Endothelial cell of umbilical vein (primary cell): ENCODE results near the gene GSTK1. TPM values are rescaled to one million over a fixed set of nuclear protein-coding genes. Genes with fewer than 3 reads are reported as not detected.

Experiments
- BruUV-seq: library from RNA; stranded (reverse); fragments of 400-500 nt; replicated peaks from 2 replicates; lab custom pipeline; 2021; lab: Mats Ljungman, UMichigan
- CTCF ChIA-PET: fragments of 300-600, 350-600 bp; sonication (Branson Sonifier 250); formaldehyde crosslinking; loops from one replicate; lab custom pipeline; 2021; ENCODE audit warnings: antibody characterized with exemption, inconsistent platforms; lab: Charles Lee
- POLR2A ChIA-PET: fragments of 300-600, 350-600 bp; sonication (Branson Sonifier 250); formaldehyde crosslinking; loops from one replicate; lab custom pipeline; 2021; ENCODE audit warnings: antibody characterized with exemption, inconsistent platforms; lab: Charles Lee
- DNase-seq: peaks from one replicate; pipeline ENCODE4 v3.0.0-alpha.2; 2011; ENCODE audit warnings: low read depth, low spot score
- FAIRE-seq: peaks from 2 replicates; lab custom pipeline; 2011; peaks lifted over from hg19 to GRCh38; lab: Jason Lieb, UNC
- H2AFZ ChIP-seq: 2 replicates; pipeline ENCODE4 v1.6.0; 2012; ENCODE audit warnings: low read depth, low read length, control low read depth, inconsistent platforms
- H3K27ac ChIP-seq: 2 replicates; pipeline ENCODE4 v1.5.1; 2011; ENCODE audit warnings: low read depth, mild to moderate bottlenecking, control low read depth, low read length, moderate library complexity; ENCODE audit not compliant: insufficient read depth
- H3K27me3 ChIP-seq, 2 experiments: 2 replicates each; pipeline versions ENCODE4 v1.6.0 to v1.6.1; 2011; ENCODE audit warnings: low read length in 2 of 2, mixed read lengths in 1 of 2; ENCODE audit not compliant: control insufficient read depth in 2 of 2, insufficient read depth in 2 of 2
- H3K36me3 ChIP-seq, 2 experiments: 2 replicates in 1 of 2; 3 replicates in 1 of 2; pipeline ENCODE4 v1.5.1; 2011; ENCODE audit warnings: low read length in 2 of 2, mild to moderate bottlenecking in 1 of 2, moderate library complexity in 1 of 2; ENCODE audit not compliant: control insufficient read depth in 2 of 2, insufficient read depth in 2 of 2; ENCODE audit errors: extremely low read depth in 1 of 2
- H3K4me1 ChIP-seq: 3 replicates; pipeline ENCODE4 v1.5.1; 2011; ENCODE audit warnings: mild to moderate bottlenecking, low read length; ENCODE audit not compliant: control insufficient read depth, insufficient read depth; ENCODE audit errors: extremely low read depth
- H3K4me2 ChIP-seq: 2 replicates; pipeline ENCODE4 v1.6.1; 2011; ENCODE audit warnings: low read length, control low read depth, mixed read lengths; ENCODE audit not compliant: insufficient read depth
- H3K4me3 ChIP-seq, 3 experiments: fragments of 200-600 bp in 1 of 3; sonication (generic), shearing (Covaris generic) in 1 of 3; replicated peaks in 1 of 3; 2 replicates each; pipeline ENCODE4 v1.5.1; 2011 to 2016; ENCODE audit warnings: control low read depth in 3 of 3, low read length in 3 of 3, mild to moderate bottlenecking in 2 of 3, inconsistent platforms in 1 of 3, low read depth in 1 of 3, moderate library complexity in 1 of 3; ENCODE audit not compliant: insufficient read depth in 1 of 3
- H3K79me2 ChIP-seq: 2 replicates; pipeline ENCODE4 v1.6.0; 2012; ENCODE audit warnings: low read length, inconsistent platforms; ENCODE audit not compliant: control insufficient read depth, insufficient read depth
- H3K9ac ChIP-seq: replicated peaks from 2 replicates; pipeline ENCODE3; 2011; ENCODE audit warnings: low read length, control low read depth; ENCODE audit not compliant: insufficient read depth; ENCODE audit errors: extremely low read depth
- H3K9me1 ChIP-seq: replicated peaks from 3 replicates; pipeline ENCODE4 v1.6.0; 2011; ENCODE audit warnings: mild to moderate bottlenecking, low read length; ENCODE audit not compliant: control insufficient read depth, insufficient read depth; ENCODE audit errors: extremely low read depth
- H3K9me3 ChIP-seq: replicated peaks from 2 replicates; pipeline ENCODE4 v1.5.1; 2012; ENCODE audit warnings: low read length, inconsistent platforms; ENCODE audit not compliant: control insufficient read depth, insufficient read depth
- H4K20me1 ChIP-seq: replicated peaks from 2 replicates; pipeline ENCODE3; 2011; ENCODE audit warnings: mild to moderate bottlenecking, low read length; ENCODE audit not compliant: control insufficient read depth, insufficient read depth; ENCODE audit errors: extremely low read depth
- CTCF ChIP-seq, 2 donors: IDR thresholded peaks; 1 replicate in 1 of 2; 2 replicates in 1 of 2; pipeline ENCODE4 v1.5.1; 2011; ENCODE audit warnings: low read length in 2 of 2, mild to moderate bottlenecking in 2 of 2, moderate library complexity in 2 of 2, control low read depth in 1 of 2, inconsistent platforms in 1 of 2, low read depth in 1 of 2; ENCODE audit not compliant: insufficient read depth in 1 of 2; ENCODE audit errors: extremely low read depth in 1 of 2
- EZH2 ChIP-seq: IDR thresholded peaks from 2 replicates; pipeline ENCODE4 v1.6.1; 2012; ENCODE audit warnings: borderline replicate concordance, low read depth, mild to moderate bottlenecking, moderate library complexity, low read length, inconsistent platforms; ENCODE audit not compliant: severe bottlenecking
- FOS ChIP-seq: IDR thresholded peaks from 2 replicates; pipeline ENCODE4 v1.6.1; 2011; ENCODE audit warnings: mild to moderate bottlenecking, low read length, moderate library complexity, borderline replicate concordance; ENCODE audit not compliant: insufficient read depth
- GATA2 ChIP-seq: IDR thresholded peaks from 2 replicates; pipeline ENCODE4 v1.7.0; 2011; ENCODE audit warnings: low read depth, mild to moderate bottlenecking, moderate library complexity, mixed read lengths, low read length; ENCODE audit not compliant: insufficient read length, insufficient read depth
- MYC ChIP-seq: IDR thresholded peaks from one replicate; pipeline ENCODE4 v1.6.1; 2011; ENCODE audit warnings: mild to moderate bottlenecking, low read depth, low read length
- POLR2A ChIP-seq: IDR thresholded peaks from 2 replicates; pipeline ENCODE4 v1.6.1; 2012; ENCODE audit warnings: low read depth, mild to moderate bottlenecking, control low read depth, low read length
- POLR2AphosphoS5 ChIP-seq: IDR thresholded peaks from 2 replicates; pipeline ENCODE4 v1.6.1; 2012; ENCODE audit warnings: low read depth, mild to moderate bottlenecking, control low read depth, low read length, moderate library complexity; ENCODE audit not compliant: insufficient read depth
- dilution Hi-C: fragments of 300-500 bp; cut with MboI; formaldehyde crosslinking; loops from one replicate; pipeline ENCODE4 v1.15.0; 2019; ENCODE audit warnings: low sequenced_read_pairs; ENCODE audit not compliant: extremely low pct_ligation_motif_present
- intact Hi-C: fragments of 100-400 bp; cut with micrococcal nuclease; formaldehyde crosslinking; loops from one replicate; pipeline ENCODE4 v1.10.0; 2022
- polyA plus RNA-seq, 4 experiments: library from polyadenylated mRNA; depleted of rRNA in 3 of 4; stranded (reverse) in 3 of 4; unstranded in 1 of 4; fragments of >200 nt; gene quantifications; 2 replicates each; pipeline versions ENCODE4 v1.2.1 to v1.2.3, GENCODE V29; 2011 to 2012; ENCODE audit warnings: missing spikeins in 1 of 4
- total RNA-seq: library from RNA; stranded (reverse); gene quantifications from 2 replicates; pipeline ENCODE4 v1.2.3, GENCODE V29; 2021

The GSTK1 gene
- total and polyA plus RNA-seq, 2 donors (not counting 3 experiments of a cell fraction or from before 2014, with no cell fraction given): 119 to 132 TPM

- ChIA-PET CTCF (interaction anchor here (0.8 to 1.3 kb wide), 3 partner anchors 13 to 61 kb away, joined by 3 to 5 read pairs (median 3); partner anchors contain the start of gene CASP2), POLR2A (interaction anchor here (1.0 to 1.4 kb wide), 2 partner anchors 79 to 81 kb away, joined by 4 read pairs; no protein-coding TSS in a partner anchor)
- H2AFZ ChIP-seq: no peak overlapping the region
- TF ChIP-seq GATA2: no peak
- TF ChIP-seq EZH2: no peak
- no peak for TF ChIP-seq POLR2AphosphoS5
- TF ChIP-seq FOS: no peak
- no peak for TF ChIP-seq POLR2A
- no peak for TF ChIP-seq MYC
- TF ChIP-seq CTCF (IDR thresholded peaks at IDR 0.05; ENCODE audit: extremely low read depth in 1 of 2, insufficient read depth in 1 of 2, low read depth in 1 of 2, low read length in 2 of 2): no peak
- no peaks in the 10 kb centered on the region for H3K9me1 ChIP-seq
- H3K4me1 ChIP-seq: peaks cover 10% of the 10 kb centered on the region
- H3K4me2 ChIP-seq: no peak overlapping the region
- DNase-seq (no peak), FAIRE-seq (no peak)
- BruUV-seq: no TSS peak
- no peaks in the 10 kb centered on the region for H4K20me1 ChIP-seq
- peaks cover 14% of the 10 kb centered on the region for H3K79me2 ChIP-seq
- peaks cover 33 to 61% of the 10 kb centered on the region in 2 experiments for H3K36me3 ChIP-seq
- H3K9me3 ChIP-seq: no peaks in the 10 kb centered on the region
- H3K27me3 ChIP-seq: no peaks in the 10 kb centered on the region
- no peak overlapping the region for H3K4me3 ChIP-seq
- dilution Hi-C loops: no loop called here
- no peak overlapping the region for H3K9ac ChIP-seq
- intact Hi-C loops: loop anchor here (1.0 kb wide), 1 partner anchor 61 kb away; no protein-coding TSS in a partner anchor
- H3K27ac ChIP-seq: no peak overlapping the region
Observed at GRCh38 chr7:143300959-143301935, 38.0 kb downstream of the GSTK1 start.
